HT1080 (cell line): ENCODE measurements around the gene PIK3AP1. TPM values are rescaled to one million over a fixed set of nuclear protein-coding genes. Genes with fewer than 3 reads are reported as not detected.
"Not testable (repeated sequence)": the region's sequence is repeated elsewhere in the genome, so short reads cannot be mapped to it uniquely, and the experiment has no call there.

Source experiments
- DNase-seq: peaks from one replicate; pipeline ENCODE4 v3.0.0-alpha.2; 2015; ENCODE audit warnings: low read depth
- total RNA-seq: library from RNA; depleted of rRNA; stranded (reverse); fragments of >200 nt; shearing (Covaris generic); gene quantifications from 2 replicates; pipeline ENCODE4 v1.2.3, GENCODE V29; 2014

The PIK3AP1 gene
- total RNA-seq, 1 experiment from 2014 or later, result 3.0 TPM

DNA sequence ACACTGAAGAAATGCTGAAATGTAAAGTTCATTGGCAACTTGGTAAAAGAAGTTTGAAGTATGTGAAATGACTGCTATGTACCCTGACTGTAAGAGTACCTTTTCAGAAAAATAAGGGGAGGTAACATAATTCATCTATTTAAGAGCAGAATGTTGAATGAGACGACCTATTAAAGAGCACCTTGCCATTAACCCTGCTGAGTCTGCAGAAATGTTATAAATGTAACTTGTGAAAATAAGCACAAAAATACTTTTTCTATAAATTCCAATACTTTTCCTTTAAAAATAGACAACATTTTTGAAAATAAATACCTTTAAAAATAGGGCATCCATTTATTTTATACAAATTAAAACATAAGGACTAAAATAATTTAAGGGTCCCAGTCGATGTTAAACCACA, 141.2 kb downstream of the PIK3AP1 start:
- DNase-seq, result no peak

DNA sequence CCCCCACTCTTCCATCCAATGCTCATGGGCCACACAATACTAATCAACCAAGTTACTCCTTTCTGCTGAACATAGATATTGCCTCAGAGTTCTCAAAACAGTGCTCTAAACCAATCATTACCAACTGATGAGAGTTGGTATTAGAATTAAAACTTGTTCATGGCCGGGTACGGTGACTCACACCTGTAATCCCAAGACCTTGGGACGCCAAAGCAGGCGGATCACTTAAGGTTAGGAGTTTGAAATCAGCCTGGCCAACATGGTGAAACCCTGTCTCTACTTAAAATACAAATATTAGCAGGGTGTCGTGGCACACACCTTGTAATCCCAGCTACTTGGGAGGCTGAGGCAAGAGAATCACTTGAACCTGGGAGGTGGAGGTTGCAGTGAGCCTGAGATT, 141.7 kb downstream of the PIK3AP1 start:
- DNase-seq, result no peak

DNA sequence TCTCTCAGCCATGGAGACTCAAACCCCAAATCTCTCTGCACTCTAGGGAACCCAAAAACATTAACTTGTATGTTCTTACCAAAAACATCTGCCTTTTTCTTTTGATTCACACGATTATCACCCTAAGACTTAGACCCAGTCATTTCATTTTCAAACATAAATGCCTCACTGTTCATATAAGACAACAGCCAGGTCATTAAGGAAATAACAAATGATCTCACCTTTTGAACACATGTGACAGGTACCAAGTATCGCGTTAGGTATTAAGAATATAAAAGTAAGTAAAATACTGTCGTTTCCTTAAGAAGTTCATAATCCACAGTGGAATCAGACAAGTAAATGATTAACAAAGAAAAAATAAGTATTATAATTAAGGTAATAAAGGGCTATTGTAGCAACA, 142.3 kb downstream of the PIK3AP1 start:
- DNase-seq, result no peak

DNA sequence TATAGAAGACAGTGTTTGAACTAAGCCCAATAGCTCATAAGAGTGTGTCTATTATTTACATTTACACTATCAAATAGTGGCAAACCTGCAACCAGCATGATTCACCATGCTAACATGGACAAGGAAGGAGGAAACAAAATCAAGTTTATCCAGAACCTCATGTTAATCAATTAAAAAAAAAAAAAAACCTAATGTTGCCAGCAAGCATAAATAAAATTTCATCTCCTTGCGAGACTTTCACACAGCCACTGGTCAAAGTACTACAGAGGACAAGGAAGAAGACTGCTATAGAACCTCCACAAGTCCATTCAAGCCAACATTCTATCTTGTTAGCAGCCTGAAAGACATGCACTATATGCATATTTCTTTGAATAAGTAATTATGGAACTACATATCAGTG, 143.2 kb downstream of the PIK3AP1 start:
- DNase-seq, result no peak

DNA sequence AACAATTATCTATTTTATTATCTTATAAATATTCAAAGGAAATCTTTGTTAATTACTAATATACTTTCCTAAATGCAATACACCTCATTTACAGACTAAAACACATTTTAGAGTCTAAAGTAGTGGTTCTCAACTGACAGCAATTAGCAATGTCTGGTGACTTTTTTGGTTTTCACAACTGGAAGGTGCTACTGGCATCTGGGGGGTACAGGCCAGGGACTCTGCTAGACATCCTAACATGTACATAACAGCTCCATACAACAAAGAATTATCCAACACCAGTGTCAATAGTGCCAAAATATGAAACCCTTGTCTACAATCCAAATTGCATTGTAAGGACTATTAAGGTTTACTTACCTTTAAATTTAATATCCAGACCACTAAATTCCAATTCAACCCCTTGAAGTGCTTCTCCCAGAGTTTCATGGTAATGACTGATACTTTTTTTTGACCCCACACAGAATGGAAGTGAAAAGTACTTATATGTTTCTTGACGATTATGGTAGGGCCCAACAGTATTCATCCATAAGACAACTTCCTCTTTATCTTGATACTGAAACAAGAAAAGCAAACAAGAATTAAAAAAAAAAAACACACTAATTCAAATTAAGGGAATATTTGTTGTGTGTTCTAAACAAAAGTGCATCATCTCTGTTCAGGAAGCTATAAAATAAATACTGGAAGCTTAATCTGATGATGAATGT, 143.9 kb downstream of the PIK3AP1 start:
- no peak for DNase-seq

DNA sequence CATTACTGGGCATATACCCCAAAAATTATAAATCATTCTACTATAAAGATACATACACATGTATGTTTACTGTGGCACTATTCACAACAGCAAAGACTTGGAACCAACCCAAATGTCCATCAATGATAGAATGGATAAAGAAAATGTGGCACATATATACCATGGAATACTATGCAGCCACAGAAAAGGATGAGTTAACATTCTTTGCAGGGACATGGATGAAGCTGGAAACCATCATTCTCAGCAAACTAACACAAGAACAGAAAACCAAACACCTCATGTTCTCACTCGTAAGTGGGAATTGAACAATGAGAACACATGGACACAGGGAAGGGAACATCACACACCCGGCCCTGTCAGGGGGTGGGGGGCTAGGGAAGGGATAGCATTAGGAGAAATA, 145.8 kb downstream of the PIK3AP1 start:
- not testable (repeated sequence) for DNase-seq

DNA sequence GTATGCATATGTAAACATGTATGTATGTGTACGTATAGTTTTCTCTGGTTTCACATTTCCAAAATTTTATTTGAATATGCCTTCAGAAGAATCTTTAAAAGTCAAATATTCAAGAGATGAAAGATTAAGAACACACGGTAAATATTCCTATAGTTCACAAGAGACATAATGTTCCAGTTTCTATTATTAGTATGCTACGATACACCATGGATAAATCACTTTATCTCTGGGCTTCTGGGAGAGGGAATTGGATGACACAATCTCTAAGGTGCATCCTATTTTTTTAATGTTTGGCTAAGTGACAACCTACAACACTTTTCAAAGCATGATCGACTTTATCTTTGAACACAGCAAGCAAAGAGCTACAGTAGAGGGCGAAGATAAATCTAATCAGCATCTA, 147.3 kb downstream of the PIK3AP1 start:
- no peak for DNase-seq

DNA sequence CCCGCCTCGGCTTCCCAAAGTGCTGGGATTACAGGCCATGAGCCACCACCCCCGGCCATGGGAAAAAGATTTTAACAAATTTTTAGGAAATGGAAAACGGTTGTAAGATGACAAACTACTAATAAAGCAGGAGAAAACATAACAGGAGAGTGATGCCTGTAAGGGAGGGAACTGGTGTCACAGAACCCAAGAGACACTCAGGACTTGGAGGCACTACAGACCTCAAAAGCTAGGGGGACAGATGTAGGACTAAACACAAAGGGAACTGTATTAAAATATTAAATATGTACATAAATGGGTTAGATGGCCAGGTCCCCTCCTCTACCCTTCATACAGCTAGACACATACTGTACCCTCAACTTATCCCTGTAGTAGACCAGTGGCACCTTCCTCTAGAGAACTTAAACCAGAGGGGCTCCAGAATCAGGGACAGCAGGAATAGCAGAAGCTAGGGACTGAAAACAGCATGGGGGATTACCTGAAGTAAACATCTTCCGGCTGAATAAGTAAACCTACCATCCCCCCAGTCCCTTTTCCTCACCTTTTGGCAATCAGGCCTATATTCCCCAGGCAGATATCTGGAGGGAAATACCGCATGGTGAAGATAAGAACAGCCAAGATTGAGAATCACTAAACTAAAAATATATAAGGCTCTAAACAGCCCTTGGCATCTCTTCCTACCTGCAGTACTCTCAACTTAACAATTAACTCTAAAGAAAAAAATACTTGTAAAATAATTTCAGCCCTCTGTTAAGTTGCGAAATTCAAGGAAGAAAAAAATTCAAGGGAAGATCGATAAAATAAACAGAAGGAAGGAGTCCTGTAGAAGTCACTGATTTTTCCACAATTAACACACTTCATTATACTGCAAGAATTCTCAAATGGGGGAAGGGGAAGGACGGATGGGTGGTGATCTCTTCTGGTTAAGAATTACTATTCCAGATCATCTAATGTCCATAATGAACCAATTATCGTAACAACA, 149.0 kb downstream of the PIK3AP1 start:
- DNase-seq, result no peak

DNA sequence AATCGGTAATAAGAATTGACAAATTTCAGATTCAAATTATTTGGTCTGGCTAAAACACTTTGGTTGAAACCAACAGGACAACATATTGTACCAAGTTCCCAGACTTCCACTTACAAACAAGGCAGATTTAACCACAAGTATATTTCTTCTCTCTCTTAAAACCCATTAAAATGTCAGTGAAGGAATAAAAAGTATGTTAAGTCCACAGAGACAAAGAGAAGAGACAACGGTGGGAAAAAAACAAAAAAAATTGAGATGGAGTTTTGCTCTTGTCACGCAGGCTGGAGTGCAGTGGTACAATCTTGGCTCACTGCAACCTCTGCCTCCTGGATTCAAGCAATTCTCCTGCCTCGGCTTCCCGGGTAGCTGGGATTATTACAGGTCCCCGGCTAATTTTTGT, 149.8 kb downstream of the PIK3AP1 start:
- no peak for DNase-seq

DNA sequence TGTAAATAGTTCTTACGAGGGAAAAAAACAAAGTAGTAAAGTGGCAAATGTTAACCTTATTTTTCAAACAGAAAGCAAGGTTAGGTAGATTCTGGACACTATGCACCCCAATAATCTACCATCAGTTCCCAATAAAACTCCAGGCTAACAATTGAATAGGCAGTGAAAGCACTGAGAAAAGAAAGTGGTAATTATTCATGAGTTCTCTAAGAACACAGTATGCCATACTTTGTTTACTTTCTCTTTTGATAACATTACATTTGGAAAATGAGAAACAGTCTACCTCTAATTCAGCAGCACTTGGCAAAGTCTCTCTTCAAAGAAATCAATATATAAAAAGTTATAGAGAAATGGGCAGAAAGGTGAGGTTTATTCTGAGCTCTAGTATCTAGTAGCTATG, 151.9 kb downstream of the PIK3AP1 start:
- no peak for DNase-seq

DNA sequence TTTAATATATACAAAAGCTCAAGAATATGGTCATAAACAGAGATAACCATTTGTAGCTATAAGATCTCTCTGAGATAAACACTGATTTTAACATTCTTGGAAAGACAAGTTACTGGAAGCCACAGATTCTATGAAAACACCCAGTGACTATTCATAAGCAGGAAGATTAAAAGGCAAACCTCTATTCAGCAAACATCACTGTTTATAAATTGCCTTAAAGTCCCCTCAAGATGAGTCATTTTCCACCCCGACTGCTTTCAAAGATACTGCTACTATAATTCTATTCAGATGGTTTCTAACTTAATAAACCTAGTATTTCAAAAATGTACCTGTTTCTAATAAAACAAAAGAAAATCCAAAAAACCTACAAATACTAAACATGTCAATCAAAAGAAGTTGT, 154.5 kb downstream of the PIK3AP1 start:
- DNase-seq, result peak; percentile 18

DNA sequence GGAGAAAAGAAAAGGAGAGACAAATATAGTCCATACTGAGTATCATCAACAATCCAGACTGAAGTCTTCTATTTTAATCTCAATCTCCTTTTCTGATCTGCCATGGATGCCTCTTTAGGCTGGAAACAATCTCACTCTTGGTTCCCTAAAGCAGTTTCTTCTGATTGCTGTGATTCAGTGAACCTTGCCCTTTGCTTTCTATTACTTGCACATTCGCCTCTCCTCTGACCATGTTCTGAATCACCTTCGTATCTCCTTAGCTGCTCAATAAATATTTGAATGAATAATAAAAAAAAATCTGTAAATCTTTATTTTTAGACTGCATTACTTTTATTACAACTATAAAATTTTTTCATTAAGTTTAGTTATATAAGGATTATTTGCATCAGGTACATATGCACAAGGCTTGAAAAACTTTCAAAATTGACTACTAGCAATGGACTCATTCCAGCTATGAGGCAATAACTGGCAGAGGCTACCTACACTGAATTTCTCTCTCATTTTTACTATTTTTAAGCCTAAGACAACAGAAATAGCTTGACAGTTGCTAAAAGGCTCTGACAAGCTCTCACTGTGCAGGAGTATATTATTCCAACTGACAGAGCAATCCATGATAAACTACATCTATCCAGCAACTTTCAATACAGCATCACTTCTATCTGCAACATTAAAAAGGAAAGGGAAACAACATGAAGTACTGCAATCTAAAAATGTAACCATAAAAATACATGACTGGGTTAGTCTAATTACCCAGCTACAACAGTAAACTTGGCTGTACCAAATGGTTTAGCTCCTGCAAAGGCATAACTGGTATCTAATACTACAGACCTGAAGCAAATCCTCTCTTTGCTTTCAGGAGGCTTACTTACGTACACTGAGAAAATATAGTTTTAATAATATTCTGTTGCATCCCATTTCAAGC, 159.1 kb downstream of the PIK3AP1 start:
- no peak for DNase-seq

DNA sequence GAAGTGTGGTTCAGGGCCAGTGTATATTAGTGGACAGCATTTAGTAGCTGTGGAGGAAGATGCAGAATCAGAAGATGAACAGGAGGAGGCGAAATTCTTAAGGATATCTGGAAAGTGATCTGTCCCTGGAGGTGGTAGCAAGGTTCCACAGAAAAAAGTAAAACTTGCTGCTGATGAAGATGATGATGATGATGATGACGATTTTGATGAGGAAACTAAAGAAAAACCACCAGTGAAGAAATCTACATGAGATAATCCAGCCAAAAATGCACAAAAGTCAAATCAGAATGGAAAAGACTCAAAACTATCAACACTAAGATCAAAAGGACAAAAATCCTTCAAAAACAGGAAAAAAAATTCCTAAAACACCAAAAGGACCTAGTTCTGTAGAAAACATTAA, 159.8 kb downstream of the PIK3AP1 start:
- no peak for DNase-seq

DNA sequence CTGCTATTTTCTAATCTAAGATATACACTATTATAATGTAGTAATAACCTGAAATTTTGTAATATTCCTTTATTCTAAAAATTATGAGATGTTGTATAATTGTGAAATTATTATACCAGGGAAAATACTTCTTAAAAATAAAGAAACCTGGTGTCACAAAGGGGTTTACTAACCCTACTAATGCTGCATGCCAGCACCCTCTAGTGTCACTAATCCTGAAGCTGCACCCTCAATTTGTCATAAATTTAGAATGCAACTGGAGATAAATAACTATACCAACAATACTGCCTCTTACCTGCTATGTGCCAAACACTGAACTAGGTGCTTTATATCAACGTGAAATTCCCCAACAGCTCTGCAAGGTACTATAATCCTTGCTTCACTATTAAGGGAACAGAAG, 164.3 kb downstream of the PIK3AP1 start:
- DNase-seq, result no peak

DNA sequence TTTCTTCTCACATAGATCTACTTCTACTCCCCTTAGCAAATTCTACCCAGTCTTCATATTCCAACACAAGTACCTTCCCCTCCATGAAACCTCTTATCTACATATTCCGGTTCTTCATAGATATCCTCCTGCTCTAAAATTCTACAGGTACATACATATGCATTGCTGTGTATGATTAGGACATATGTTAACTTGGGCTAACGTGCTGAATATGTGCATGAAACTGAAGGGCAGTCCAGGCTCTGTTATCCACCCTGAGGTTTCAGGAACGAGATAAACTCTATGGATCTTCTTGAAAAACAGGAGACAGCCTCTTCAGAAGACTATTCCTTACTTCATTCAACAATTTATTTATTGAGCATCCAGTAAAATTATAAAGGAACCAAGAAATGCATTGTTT, 165.0 kb downstream of the PIK3AP1 start:
- DNase-seq, result no peak

DNA sequence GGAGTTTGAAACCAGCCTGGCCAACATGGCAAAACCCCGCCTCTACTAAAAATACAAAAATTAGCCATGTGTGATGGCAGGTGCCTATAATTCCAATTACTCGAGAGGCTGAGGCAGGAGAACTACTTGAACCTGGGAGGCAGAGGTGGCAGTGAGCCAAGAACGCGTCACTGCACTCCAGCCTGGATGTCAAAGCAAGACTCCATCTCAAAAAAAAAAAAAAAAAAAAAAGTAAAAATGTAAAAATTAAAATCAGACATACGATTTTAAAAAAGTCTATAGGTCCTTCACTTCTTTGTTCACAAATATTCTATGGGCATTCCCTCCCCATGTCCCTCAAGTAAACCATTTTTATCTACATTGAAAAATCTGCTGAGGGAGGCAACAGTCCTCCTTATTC, 171.7 kb downstream of the PIK3AP1 start:
- no peak for DNase-seq

DNA sequence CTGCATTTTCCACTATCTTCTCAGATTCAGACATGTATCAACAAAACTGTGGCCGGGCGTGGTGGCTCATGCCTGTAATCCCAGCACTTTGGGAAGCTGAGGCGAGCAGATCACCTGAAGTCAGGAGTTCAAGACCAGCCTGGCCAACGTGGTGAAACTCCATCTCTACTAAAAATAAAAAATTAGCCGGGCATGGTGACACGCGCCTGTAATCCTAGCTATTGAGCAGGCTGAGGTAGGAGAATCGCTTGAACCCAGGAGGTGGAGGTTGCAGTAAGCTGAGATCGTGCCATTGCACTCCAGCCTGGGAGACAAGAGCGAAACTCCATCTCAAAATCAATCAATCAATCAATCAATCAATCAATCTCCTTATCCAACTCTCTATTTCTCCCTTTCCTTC, 174.8 kb downstream of the PIK3AP1 start:
- not testable (repeated sequence) for DNase-seq
